ENCODE measurements around the gene SPRYD4. TPM values are rescaled to one million over a fixed set of nuclear protein-coding genes. Genes with fewer than 3 reads are reported as not detected.

Gene SPRYD4
- total RNA-seq, 1 experiment from 2014 or later: 4.2 TPM

DNA sequence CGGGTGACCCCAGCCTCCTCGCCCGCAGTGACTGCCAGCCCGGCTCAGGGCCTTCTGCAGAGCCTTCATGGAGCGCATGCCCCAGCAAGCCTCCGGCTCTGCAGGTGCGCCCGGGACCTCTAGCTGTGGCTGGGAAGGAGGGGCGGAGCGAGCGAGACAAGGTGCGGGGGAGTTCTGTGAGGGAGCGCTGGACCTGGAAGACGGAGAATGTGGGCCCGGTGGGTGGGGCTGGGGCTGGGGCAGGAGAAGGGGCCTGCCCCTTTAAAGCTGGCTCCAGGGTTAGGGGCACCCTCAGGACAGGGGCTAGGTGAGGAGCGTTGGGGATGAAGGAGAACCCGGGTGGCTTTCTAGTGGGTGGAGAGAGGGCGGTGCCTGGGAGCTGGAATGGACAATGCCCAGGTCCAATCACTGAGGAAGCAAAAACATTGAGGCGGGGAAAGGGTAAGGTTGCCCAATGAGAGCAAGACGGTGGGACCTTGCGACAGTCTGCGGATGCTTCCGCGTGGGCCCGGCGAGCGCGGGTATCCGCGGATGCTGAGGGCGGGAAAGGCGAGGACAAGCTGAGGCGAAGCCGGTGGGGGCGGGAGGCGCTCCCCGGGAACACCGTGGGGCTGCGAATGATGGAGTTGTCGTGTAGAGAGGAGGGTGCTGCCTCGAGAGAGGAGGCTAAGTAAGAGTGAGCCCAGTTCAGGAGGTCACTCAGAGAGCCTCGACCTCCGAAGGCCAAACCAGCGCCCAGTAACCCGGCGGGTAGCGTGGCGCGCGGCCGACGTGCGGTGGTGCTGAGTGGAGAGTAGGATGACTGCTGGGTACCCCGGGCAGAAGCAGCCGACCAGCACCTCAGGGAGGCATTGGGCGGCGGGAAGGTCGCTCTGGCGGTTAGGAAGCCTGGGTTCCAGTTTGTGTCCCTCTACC lies 19.9 kb downstream of the SPRYD4 start, which contains the start of gene GLS2 (continued):
- TF ChIP-seq, protein P1, sequence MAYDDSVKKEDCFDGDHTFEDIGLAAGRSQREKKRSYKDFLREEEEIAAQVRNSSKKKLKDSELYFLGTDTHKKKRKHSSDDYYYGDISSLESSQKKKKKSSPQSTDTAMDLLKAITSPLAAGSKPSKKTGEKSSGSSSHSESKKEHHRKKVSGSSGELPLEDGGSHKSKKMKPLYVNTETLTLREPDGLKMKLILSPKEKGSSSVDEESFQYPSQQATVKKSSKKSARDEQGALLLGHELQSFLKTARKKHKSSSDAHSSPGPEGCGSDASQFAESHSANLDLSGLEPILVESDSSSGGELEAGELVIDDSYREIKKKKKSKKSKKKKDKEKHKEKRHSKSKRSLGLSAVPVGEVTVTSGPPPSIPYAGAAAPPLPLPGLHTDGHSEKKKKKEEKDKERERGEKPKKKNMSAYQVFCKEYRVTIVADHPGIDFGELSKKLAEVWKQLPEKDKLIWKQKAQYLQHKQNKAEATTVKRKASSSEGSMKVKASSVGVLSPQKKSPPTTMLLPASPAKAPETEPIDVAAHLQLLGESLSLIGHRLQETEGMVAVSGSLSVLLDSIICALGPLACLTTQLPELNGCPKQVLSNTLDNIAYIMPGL (CRISPR knock-in tag; IDR thresholded peaks at IDR 0.05): 0 out of 2 replicates have a peak, but pooled peaks have one; percentile 71
- no peak for TF ChIP-seq RORB (CRISPR knock-in tag; IDR thresholded peaks at IDR 0.05)
- peak; percentile 97 for TF ChIP-seq SMAD3 (CRISPR knock-in tag; IDR thresholded peaks at IDR 0.05; ENCODE audit: borderline replicate concordance)
- TF ChIP-seq ZNF532 (CRISPR knock-in tag; IDR thresholded peaks at IDR 0.05; ENCODE audit: borderline replicate concordance): no peak
- no peak for TF ChIP-seq ZSCAN18 (CRISPR knock-in tag; IDR thresholded peaks at IDR 0.05)
- TF ChIP-seq ZNF219 (CRISPR knock-in tag; IDR thresholded peaks at IDR 0.05; ENCODE audit: borderline replicate concordance): peak; percentile 97
- TF ChIP-seq CREB1 (CRISPR knock-in tag; IDR thresholded peaks at IDR 0.05): peak; percentile 98
- TF ChIP-seq, protein P2, sequence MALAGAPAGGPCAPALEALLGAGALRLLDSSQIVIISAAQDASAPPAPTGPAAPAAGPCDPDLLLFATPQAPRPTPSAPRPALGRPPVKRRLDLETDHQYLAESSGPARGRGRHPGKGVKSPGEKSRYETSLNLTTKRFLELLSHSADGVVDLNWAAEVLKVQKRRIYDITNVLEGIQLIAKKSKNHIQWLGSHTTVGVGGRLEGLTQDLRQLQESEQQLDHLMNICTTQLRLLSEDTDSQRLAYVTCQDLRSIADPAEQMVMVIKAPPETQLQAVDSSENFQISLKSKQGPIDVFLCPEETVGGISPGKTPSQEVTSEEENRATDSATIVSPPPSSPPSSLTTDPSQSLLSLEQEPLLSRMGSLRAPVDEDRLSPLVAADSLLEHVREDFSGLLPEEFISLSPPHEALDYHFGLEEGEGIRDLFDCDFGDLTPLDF (CRISPR knock-in tag; IDR thresholded peaks at IDR 0.05): peak; percentile 96
- TF ChIP-seq, protein P3, sequence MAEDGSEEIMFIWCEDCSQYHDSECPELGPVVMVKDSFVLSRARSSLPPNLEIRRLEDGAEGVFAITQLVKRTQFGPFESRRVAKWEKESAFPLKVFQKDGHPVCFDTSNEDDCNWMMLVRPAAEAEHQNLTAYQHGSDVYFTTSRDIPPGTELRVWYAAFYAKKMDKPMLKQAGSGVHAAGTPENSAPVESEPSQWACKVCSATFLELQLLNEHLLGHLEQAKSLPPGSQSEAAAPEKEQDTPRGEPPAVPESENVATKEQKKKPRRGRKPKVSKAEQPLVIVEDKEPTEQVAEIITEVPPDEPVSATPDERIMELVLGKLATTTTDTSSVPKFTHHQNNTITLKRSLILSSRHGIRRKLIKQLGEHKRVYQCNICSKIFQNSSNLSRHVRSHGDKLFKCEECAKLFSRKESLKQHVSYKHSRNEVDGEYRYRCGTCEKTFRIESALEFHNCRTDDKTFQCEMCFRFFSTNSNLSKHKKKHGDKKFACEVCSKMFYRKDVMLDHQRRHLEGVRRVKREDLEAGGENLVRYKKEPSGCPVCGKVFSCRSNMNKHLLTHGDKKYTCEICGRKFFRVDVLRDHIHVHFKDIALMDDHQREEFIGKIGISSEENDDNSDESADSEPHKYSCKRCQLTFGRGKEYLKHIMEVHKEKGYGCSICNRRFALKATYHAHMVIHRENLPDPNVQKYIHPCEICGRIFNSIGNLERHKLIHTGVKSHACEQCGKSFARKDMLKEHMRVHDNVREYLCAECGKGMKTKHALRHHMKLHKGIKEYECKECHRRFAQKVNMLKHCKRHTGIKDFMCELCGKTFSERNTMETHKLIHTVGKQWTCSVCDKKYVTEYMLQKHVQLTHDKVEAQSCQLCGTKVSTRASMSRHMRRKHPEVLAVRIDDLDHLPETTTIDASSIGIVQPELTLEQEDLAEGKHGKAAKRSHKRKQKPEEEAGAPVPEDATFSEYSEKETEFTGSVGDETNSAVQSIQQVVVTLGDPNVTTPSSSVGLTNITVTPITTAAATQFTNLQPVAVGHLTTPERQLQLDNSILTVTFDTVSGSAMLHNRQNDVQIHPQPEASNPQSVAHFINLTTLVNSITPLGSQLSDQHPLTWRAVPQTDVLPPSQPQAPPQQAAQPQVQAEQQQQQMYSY (CRISPR knock-in tag; IDR thresholded peaks at IDR 0.05): peak; percentile 74
- TF ChIP-seq NFE2L1 (CRISPR knock-in tag; IDR thresholded peaks at IDR 0.05): peak; percentile 98
- peak; percentile 93 for TF ChIP-seq NR1H2 (CRISPR knock-in tag; IDR thresholded peaks at IDR 0.05)
- TF ChIP-seq JUN (CRISPR knock-in tag; IDR thresholded peaks at IDR 0.05): peak; percentile 99
- TF ChIP-seq OVOL2 (CRISPR knock-in tag; IDR thresholded peaks at IDR 0.05; ENCODE audit: borderline replicate concordance): no peak
- peak; percentile 86 for TF ChIP-seq SP1 (CRISPR knock-in tag; conservative IDR thresholded peaks at IDR 0.05)
- TF ChIP-seq CBFB (CRISPR knock-in tag; IDR thresholded peaks at IDR 0.05; ENCODE audit: low read depth): no peak; the same call in 1 of the 2 replicates
- TF ChIP-seq ZNF317 (CRISPR knock-in tag; IDR thresholded peaks at IDR 0.05; ENCODE audit: borderline replicate concordance, low read depth): peak; percentile 76
- TF ChIP-seq, protein P4, sequence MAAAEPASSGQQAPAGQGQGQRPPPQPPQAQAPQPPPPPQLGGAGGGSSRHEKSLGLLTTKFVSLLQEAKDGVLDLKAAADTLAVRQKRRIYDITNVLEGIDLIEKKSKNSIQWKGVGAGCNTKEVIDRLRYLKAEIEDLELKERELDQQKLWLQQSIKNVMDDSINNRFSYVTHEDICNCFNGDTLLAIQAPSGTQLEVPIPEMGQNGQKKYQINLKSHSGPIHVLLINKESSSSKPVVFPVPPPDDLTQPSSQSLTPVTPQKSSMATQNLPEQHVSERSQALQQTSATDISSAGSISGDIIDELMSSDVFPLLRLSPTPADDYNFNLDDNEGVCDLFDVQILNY (CRISPR knock-in tag; IDR thresholded peaks at IDR 0.05): peak; percentile 95
- TF ChIP-seq MLX (CRISPR knock-in tag; IDR thresholded peaks at IDR 0.05): no peak
- peak; percentile 98 for TF ChIP-seq TEAD1 (CRISPR knock-in tag; IDR thresholded peaks at IDR 0.05)
- TF ChIP-seq, protein P5, sequence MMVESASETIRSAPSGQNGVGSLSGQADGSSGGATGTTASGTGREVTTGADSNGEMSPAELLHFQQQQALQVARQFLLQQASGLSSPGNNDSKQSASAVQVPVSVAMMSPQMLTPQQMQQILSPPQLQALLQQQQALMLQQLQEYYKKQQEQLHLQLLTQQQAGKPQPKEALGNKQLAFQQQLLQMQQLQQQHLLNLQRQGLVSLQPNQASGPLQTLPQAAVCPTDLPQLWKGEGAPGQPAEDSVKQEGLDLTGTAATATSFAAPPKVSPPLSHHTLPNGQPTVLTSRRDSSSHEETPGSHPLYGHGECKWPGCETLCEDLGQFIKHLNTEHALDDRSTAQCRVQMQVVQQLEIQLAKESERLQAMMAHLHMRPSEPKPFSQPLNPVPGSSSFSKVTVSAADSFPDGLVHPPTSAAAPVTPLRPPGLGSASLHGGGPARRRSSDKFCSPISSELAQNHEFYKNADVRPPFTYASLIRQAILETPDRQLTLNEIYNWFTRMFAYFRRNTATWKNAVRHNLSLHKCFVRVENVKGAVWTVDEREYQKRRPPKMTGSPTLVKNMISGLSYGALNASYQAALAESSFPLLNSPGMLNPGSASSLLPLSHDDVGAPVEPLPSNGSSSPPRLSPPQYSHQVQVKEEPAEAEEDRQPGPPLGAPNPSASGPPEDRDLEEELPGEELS (CRISPR knock-in tag; IDR thresholded peaks at IDR 0.05): peak; percentile 99
